Ishikawa (cell line): Measurements from ENCODE around the gene MYO1B.

Experiments
- CEBPB ChIP-seq: IDR thresholded peaks from 2 replicates; pipeline ENCODE4 v1.6.1; 2012
- CREB1 ChIP-seq: IDR thresholded peaks from 2 replicates; pipeline ENCODE4 v1.6.1; 2012; ENCODE audit warnings: low read depth
- EGR1 ChIP-seq: IDR thresholded peaks from 2 replicates; pipeline ENCODE4 v1.6.1; 2012
- EP300 ChIP-seq: IDR thresholded peaks from 2 replicates; pipeline ENCODE4 v1.6.1; 2012; ENCODE audit warnings: borderline replicate concordance
- MAX ChIP-seq: IDR thresholded peaks from 2 replicates; pipeline ENCODE4 v1.6.1; 2012
- NFIC ChIP-seq: IDR thresholded peaks from 2 replicates; pipeline ENCODE4 v1.6.1; 2012
- RAD21 ChIP-seq: IDR thresholded peaks from 2 replicates; pipeline ENCODE4 v1.6.1; 2012; ENCODE audit warnings: low read depth
- TAF1 ChIP-seq: IDR thresholded peaks from 2 replicates; pipeline ENCODE4 v1.6.1; 2012; ENCODE audit warnings: low read depth, mild to moderate bottlenecking
- TCF12 ChIP-seq: IDR thresholded peaks from 2 replicates; pipeline ENCODE4 v1.6.1; 2012; ENCODE audit warnings: low read depth
- TEAD4 ChIP-seq: IDR thresholded peaks from 2 replicates; pipeline ENCODE4 v1.6.1; 2012
- YY1 ChIP-seq: IDR thresholded peaks from 2 replicates; pipeline ENCODE4 v1.6.1; 2012; ENCODE audit warnings: low read depth
- ZBTB7A ChIP-seq: IDR thresholded peaks from 2 replicates; pipeline ENCODE4 v1.6.1; 2012; ENCODE audit warnings: low read depth
- TF ChIP-seq, protein P1 (sequence below): IDR thresholded peaks from 2 replicates; pipeline ENCODE4 v1.6.1; 2012; ENCODE audit warnings: low read depth, mild to moderate bottlenecking
- TF ChIP-seq, protein P2 (sequence below): IDR thresholded peaks from 2 replicates; pipeline ENCODE4 v1.6.1; 2012

The MYO1B gene

DNA sequence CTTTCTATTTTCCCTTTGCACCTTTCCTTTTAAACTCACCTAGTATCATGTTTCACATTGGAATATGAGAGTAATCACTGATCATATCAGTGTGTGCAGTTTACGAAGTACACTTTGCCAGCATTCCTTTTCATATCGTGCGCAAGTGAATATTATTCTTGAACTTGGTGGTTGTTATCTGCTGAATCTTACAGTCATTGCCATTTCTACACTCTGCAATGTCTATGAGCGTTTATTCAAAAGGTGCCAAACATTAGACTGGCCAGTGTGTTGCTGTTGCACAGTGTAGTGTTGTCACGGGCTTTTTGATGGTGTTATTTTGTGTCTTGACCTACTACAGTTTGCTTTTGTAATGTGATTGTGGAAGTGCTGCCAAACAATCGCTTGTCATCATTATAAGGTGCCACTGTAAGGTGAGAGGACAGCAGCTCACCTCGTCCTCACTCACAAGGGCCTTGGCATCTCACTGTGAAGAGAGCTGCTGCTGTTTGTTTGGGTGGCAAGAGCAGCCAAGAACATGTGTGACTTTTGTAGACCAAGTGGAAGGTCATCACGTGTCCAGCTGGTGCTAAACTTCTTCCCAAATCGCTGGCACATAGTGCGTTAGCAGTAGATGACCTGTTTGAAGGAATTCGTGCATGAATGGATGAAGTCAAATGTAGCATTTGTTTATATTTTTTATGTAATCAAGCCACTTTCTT, 113.3 kb downstream of the MYO1B start:
- no peak for TF ChIP-seq YY1
- TF ChIP-seq, protein P1, sequence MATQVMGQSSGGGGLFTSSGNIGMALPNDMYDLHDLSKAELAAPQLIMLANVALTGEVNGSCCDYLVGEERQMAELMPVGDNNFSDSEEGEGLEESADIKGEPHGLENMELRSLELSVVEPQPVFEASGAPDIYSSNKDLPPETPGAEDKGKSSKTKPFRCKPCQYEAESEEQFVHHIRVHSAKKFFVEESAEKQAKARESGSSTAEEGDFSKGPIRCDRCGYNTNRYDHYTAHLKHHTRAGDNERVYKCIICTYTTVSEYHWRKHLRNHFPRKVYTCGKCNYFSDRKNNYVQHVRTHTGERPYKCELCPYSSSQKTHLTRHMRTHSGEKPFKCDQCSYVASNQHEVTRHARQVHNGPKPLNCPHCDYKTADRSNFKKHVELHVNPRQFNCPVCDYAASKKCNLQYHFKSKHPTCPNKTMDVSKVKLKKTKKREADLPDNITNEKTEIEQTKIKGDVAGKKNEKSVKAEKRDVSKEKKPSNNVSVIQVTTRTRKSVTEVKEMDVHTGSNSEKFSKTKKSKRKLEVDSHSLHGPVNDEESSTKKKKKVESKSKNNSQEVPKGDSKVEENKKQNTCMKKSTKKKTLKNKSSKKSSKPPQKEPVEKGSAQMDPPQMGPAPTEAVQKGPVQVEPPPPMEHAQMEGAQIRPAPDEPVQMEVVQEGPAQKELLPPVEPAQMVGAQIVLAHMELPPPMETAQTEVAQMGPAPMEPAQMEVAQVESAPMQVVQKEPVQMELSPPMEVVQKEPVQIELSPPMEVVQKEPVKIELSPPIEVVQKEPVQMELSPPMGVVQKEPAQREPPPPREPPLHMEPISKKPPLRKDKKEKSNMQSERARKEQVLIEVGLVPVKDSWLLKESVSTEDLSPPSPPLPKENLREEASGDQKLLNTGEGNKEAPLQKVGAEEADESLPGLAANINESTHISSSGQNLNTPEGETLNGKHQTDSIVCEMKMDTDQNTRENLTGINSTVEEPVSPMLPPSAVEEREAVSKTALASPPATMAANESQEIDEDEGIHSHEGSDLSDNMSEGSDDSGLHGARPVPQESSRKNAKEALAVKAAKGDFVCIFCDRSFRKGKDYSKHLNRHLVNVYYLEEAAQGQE, result no peak

GRCh38 chr2:191359133-191359532, 113.9 kb downstream of the MYO1B start:
- no peak for TF ChIP-seq YY1
- TF ChIP-seq TEAD4, result no peak
- TF ChIP-seq MAX, result no peak
- no peak for TF ChIP-seq RAD21
- no peak for TF ChIP-seq CREB1
- TF ChIP-seq, protein P1, result no peak
- no peak for TF ChIP-seq TAF1
- TF ChIP-seq CEBPB, result no peak
- TF ChIP-seq, protein P2, sequence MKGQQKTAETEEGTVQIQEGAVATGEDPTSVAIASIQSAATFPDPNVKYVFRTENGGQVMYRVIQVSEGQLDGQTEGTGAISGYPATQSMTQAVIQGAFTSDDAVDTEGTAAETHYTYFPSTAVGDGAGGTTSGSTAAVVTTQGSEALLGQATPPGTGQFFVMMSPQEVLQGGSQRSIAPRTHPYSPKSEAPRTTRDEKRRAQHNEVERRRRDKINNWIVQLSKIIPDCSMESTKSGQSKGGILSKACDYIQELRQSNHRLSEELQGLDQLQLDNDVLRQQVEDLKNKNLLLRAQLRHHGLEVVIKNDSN, result no peak
- TF ChIP-seq TCF12, result no peak
- TF ChIP-seq EGR1, result no peak
- TF ChIP-seq NFIC, result no peak
- no peak for TF ChIP-seq EP300

- TF ChIP-seq, protein P1, result no peak
- TF ChIP-seq TEAD4, result no peak
- TF ChIP-seq CEBPB, result no peak
- no peak for TF ChIP-seq CREB1
- no peak for TF ChIP-seq TAF1
- TF ChIP-seq EP300, result no peak
- no peak for TF ChIP-seq ZBTB7A
- TF ChIP-seq, protein P2, result no peak
- no peak for TF ChIP-seq RAD21
- no peak for TF ChIP-seq MAX
Measured at GRCh38 chr2:191360918-191361317, 115.7 kb downstream of the MYO1B start.

- TF ChIP-seq, protein P2, result no peak
Measured at GRCh38 chr2:191362841-191363240, 117.6 kb downstream of the MYO1B start.

- TF ChIP-seq TAF1 (no peak), YY1 (no peak), TEAD4 (no peak)
- TF ChIP-seq, protein P2, result no peak
Measured at GRCh38 chr2:191363267-191363666, 118.1 kb downstream of the MYO1B start.
